DND-41 (cell line): ENCODE results near the gene NRARP.

Experiments
- ATAC-seq: fragments of 200-7000 bp; cut with Tn5 transposase; 3 replicates; pipeline ENCODE4 v1.9.1; 2021; ENCODE audit warnings: low read depth; ENCODE audit not compliant: insufficient read depth
- DNase-seq: peaks from one replicate; pipeline ENCODE4 v3.0.0-alpha.2; 2020
- H2AFZ ChIP-seq: 2 replicates; pipeline ENCODE4 v1.6.0; 2012; ENCODE audit warnings: low read depth, low read length
- H3K27ac ChIP-seq: 2 replicates; pipeline ENCODE4 v1.5.1; 2012; ENCODE audit warnings: low read length, inconsistent platforms
- H3K27me3 ChIP-seq: fragments of 200-600 bp; sonication (generic); 2 replicates; pipeline ENCODE4 v1.6.0; 2012; ENCODE audit warnings: low read length, mild to moderate bottlenecking, inconsistent platforms; ENCODE audit not compliant: insufficient read depth, poor library complexity
- H3K36me3 ChIP-seq: 2 replicates; pipeline ENCODE4 v1.5.1; 2012; ENCODE audit warnings: low read length, inconsistent platforms; ENCODE audit not compliant: insufficient read depth
- H3K4me1 ChIP-seq: 2 replicates; pipeline ENCODE4 v1.5.1; 2012; ENCODE audit warnings: mild to moderate bottlenecking, low read length; ENCODE audit not compliant: insufficient read depth
- H3K4me2 ChIP-seq: 2 replicates; pipeline ENCODE4 v1.6.0; 2012; ENCODE audit warnings: mild to moderate bottlenecking, moderate library complexity, low read length, inconsistent platforms; ENCODE audit not compliant: insufficient read depth
- H3K4me3 ChIP-seq, 2 experiments: fragments of 200-600 bp in 1 of 2; shearing (Covaris generic) in 1 of 2; 2 replicates each; pipeline ENCODE4 v1.5.1; 2012 to 2016; ENCODE audit warnings: inconsistent platforms in 2 of 2, low read length in 2 of 2, mild to moderate bottlenecking in 2 of 2, low read depth in 1 of 2, moderate library complexity in 1 of 2
- H3K79me2 ChIP-seq: 2 replicates; pipeline ENCODE4 v1.6.0; 2012; ENCODE audit warnings: low read length, inconsistent platforms; ENCODE audit not compliant: insufficient read depth
- H3K9ac ChIP-seq: 2 replicates; pipeline ENCODE4 v1.6.0; 2012; ENCODE audit warnings: low read depth, mild to moderate bottlenecking, inconsistent platforms, low read length, moderate library complexity
- H3K9me3 ChIP-seq: 2 replicates; pipeline ENCODE4 v1.5.1; 2012; ENCODE audit warnings: low read length, moderate library complexity, mild to moderate bottlenecking, inconsistent platforms; ENCODE audit not compliant: insufficient read depth, severe bottlenecking
- H4K20me1 ChIP-seq: 2 replicates; pipeline ENCODE4 v1.6.0; 2012; ENCODE audit warnings: low read length; ENCODE audit not compliant: insufficient read depth
- CTCF ChIP-seq: IDR thresholded peaks from 2 replicates; pipeline ENCODE4 v1.5.1; 2012; ENCODE audit warnings: borderline replicate concordance, low read length, moderate library complexity, mild to moderate bottlenecking; ENCODE audit not compliant: poor library complexity, severe bottlenecking; ENCODE audit errors: extremely low read depth
- EZH2 ChIP-seq: IDR thresholded peaks from 3 replicates; pipeline ENCODE4 v1.6.1; 2012; ENCODE audit warnings: borderline replicate concordance, low read depth, mild to moderate bottlenecking, moderate library complexity, low read length, inconsistent platforms; ENCODE audit not compliant: severe bottlenecking

NRARP gene

GRCh38 chr9:137319739-137320551, 17.9 kb upstream of the NRARP start:
- TF ChIP-seq CTCF: no peak
- DNase-seq: no peak
- no peak for ATAC-seq
- no peak overlapping the region for H3K4me2 ChIP-seq
- H3K9ac ChIP-seq: no peak overlapping the region
- H3K79me2 ChIP-seq: no peaks in the 10 kb centered on the region
- no peak overlapping the region for H3K4me3 ChIP-seq
- no peak overlapping the region for H2AFZ ChIP-seq
- no peaks in the 10 kb centered on the region for H3K9me3 ChIP-seq
- H3K27ac ChIP-seq: no peak overlapping the region
- no peaks in the 10 kb centered on the region for H3K36me3 ChIP-seq
- H3K4me1 ChIP-seq: no peaks in the 10 kb centered on the region
- H4K20me1 ChIP-seq: no peaks in the 10 kb centered on the region
- no peaks in the 10 kb centered on the region for H3K27me3 ChIP-seq

- Histone ChIP-seq H3K4me3 (no peak overlapping the region), H3K27me3 (no peaks in the 10 kb centered on the region), H4K20me1 (no peaks in the 10 kb centered on the region), H3K27ac (no peak overlapping the region), H3K79me2 (no peaks in the 10 kb centered on the region), H3K9ac (no peak overlapping the region), H3K4me2 (no peak overlapping the region), H3K4me1 (no peaks in the 10 kb centered on the region), H3K36me3 (no peaks in the 10 kb centered on the region), H3K9me3 (no peaks in the 10 kb centered on the region), H2AFZ (no peak overlapping the region)
- TF ChIP-seq CTCF (no peak), EZH2 (no peak)
- ATAC-seq (no peak), DNase-seq (no peak)
These were observed 17.1 kb upstream of the NRARP start for GRCh38 chr9:137319011-137319738.

GRCh38 chr9:137318602-137319001, 16.5 kb upstream of the NRARP start:
- Histone ChIP-seq H4K20me1 (no peaks in the 10 kb centered on the region), H3K9me3 (no peaks in the 10 kb centered on the region), H2AFZ (no peak overlapping the region), H3K36me3 (no peaks in the 10 kb centered on the region), H3K4me1 (no peaks in the 10 kb centered on the region), H3K4me3 (no peak overlapping the region), H3K4me2 (no peak overlapping the region), H3K27ac (no peak overlapping the region), H3K79me2 (no peaks in the 10 kb centered on the region), H3K27me3 (no peaks in the 10 kb centered on the region), H3K9ac (no peak overlapping the region)
- TF ChIP-seq CTCF (no peak), EZH2 (no peak)
- DNase-seq (no peak), ATAC-seq (no peak)
